ENCODE results near the gene RDH5. TPM values are rescaled to one million over a fixed set of nuclear protein-coding genes. Genes with fewer than 3 reads are reported as not detected.
A peak's percentile ranks its signal among the peaks of the same experiment; 100 is the strongest.

The RDH5 gene
- total and polyA plus RNA-seq, 2 of the 13 experiments (the other 11 are each of a cell fraction or from before 2014, with no cell fraction given), result 2.6 to 5.7 TPM

GRCh38 chr12:55728939-55729818, 9.0 kb downstream of the RDH5 start, which contains the start of gene CD63 (continued):
- TF ChIP-seq NFAT5 (CRISPR knock-in tag; IDR thresholded peaks at IDR 0.05) (no peak), RBM22 (optimal IDR thresholded peaks at IDR 0.05; ENCODE audit: low read length) (no peak), SPEN (CRISPR knock-in tag; IDR thresholded peaks at IDR 0.05; ENCODE audit: low read depth) (peak; percentile 81; the same call in 1 of the 2 replicates), ZNF546 (CRISPR knock-in tag; conservative IDR thresholded peaks at IDR 0.05) (no peak), ZBTB34 (CRISPR knock-in tag; IDR thresholded peaks at IDR 0.05) (no peak), KLF9 (CRISPR knock-in tag; IDR thresholded peaks at IDR 0.05; ENCODE audit: low read depth) (no peak), HDAC2 (CRISPR knock-in tag; IDR thresholded peaks at IDR 0.05) (peak; percentile 5; the same call in 1 of the 2 replicates), ZNF687 (CRISPR knock-in tag; IDR thresholded peaks at IDR 0.05) (peak; percentile 83), SRSF4 (IDR thresholded peaks at IDR 0.05; ENCODE audit: low read depth, low read length, poor library complexity, severe bottlenecking) (no peak), ZNF629 (CRISPR knock-in tag; conservative IDR thresholded peaks at IDR 0.05) (no peak), ZNF543 (CRISPR knock-in tag; IDR thresholded peaks at IDR 0.05) (peak; percentile 85; the same call in 1 of the 2 replicates), CHD4 (IDR thresholded peaks at IDR 0.05; ENCODE audit: borderline replicate concordance, low read length) (no peak), RXRA (CRISPR knock-in tag; IDR thresholded peaks at IDR 0.05) (peak; percentile 57; the same call in 1 of the 2 replicates), MEIS2 (CRISPR knock-in tag; IDR thresholded peaks at IDR 0.05) (peak; percentile 65; the same call in 1 of the 2 replicates), HIVEP1 (CRISPR knock-in tag; IDR thresholded peaks at IDR 0.05) (peak; percentile 92), MYNN (CRISPR knock-in tag; IDR thresholded peaks at IDR 0.05; ENCODE audit: low read depth) (no peak), ZBTB7B (CRISPR knock-in tag; IDR thresholded peaks at IDR 0.05) (no peak), ZIK1 (CRISPR knock-in tag; IDR thresholded peaks at IDR 0.05; ENCODE audit: borderline replicate concordance, low read depth) (no peak; the same call in 1 of the 2 replicates), NAIF1 (CRISPR knock-in tag; IDR thresholded peaks at IDR 0.05; ENCODE audit: borderline replicate concordance) (0 out of 2 replicates have a peak, but pooled peaks have one; percentile 38)
